HCT116 (cell line): Measurements from ENCODE around the gene KLHDC9. TPM values are rescaled to one million over a fixed set of nuclear protein-coding genes. Genes with fewer than 3 reads are reported as not detected.

Source experiments
- ATAC-seq: fragments of 200-7000 bp; cut with Tn5 transposase; 2 replicates; pipeline ENCODE4 v1.9.1; 2020; ENCODE audit warnings: mild to moderate bottlenecking, moderate library complexity
- BruUV-seq: library from RNA; stranded (reverse); fragments of 400-500 nt; replicated peaks from 2 replicates; lab custom pipeline; 2021; lab: Mats Ljungman, UMichigan
- CTCF ChIA-PET: fragments of 300-600 bp; sonication (Branson Sonifier 250); formaldehyde crosslinking; loops from one replicate; lab custom pipeline; 2021; ENCODE audit warnings: antibody characterized with exemption; lab: Charles Lee
- POLR2A ChIA-PET: fragments of 300-600, 350-600 bp; sonication (Branson Sonifier 250); formaldehyde crosslinking; loops from one replicate; lab custom pipeline; 2021; ENCODE audit warnings: antibody characterized with exemption; lab: Charles Lee
- RAD21 ChIA-PET, 2 experiments: fragments of 300-600 bp; sonication (Branson Sonifier 250); formaldehyde crosslinking; loops; one replicate each; lab custom pipeline; 2023; ENCODE audit warnings: low total read pairs in 2 of 2; ENCODE audit not compliant: uncharacterized antibody in 2 of 2, unreplicated experiment in 2 of 2, low non-redundant PET in 1 of 2; lab: Charles Lee
- DNase-seq: peaks from one replicate; pipeline ENCODE4 v3.0.0-alpha.2; 2010; ENCODE audit warnings: low read depth, low spot score
- H2AFZ ChIP-seq: fragments of 200-600 bp; shearing (Covaris generic), sonication (generic); 2 replicates; pipeline ENCODE4 v1.6.1; 2017; ENCODE audit warnings: low read depth, mixed run types, mixed read lengths, antibody characterized with exemption, low read length; ENCODE audit not compliant: poor library complexity, severe bottlenecking
- H3K27ac ChIP-seq: 2 replicates; pipeline ENCODE4 v1.5.1; 2012; ENCODE audit warnings: low read depth, low read length
- H3K27me3 ChIP-seq: fragments of 200-600 bp; sonication (generic); 2 replicates; pipeline ENCODE4 v1.6.1; 2016; ENCODE audit warnings: mixed run types, low read length, mixed read lengths; ENCODE audit not compliant: insufficient read depth
- H3K36me3 ChIP-seq, 2 experiments: fragments of 200-500 bp in 1 of 2; fragments of 200-600 bp in 1 of 2; sonication (Bioruptor generic) in 1 of 2; sonication (generic) in 1 of 2; 2 replicates each; pipeline versions ENCODE4 v1.5.1 to v1.6.1; 2014 to 2016; ENCODE audit warnings: low read length in 2 of 2, inconsistent platforms in 1 of 2, mixed read lengths in 1 of 2, mixed run types in 1 of 2; ENCODE audit not compliant: insufficient read depth in 2 of 2, control insufficient read depth in 1 of 2
- H3K4me1 ChIP-seq, 2 experiments: fragments of 200-600 bp in 1 of 2; sonication (generic) in 1 of 2; 2 replicates each; pipeline versions ENCODE4 v1.5.1 to v1.6.1; 2012 to 2017; ENCODE audit warnings: low read length in 2 of 2, inconsistent platforms in 1 of 2, mild to moderate bottlenecking in 1 of 2, mixed read lengths in 1 of 2, mixed run types in 1 of 2, moderate library complexity in 1 of 2; ENCODE audit not compliant: insufficient read depth in 2 of 2, control insufficient read depth in 1 of 2
- H3K4me2 ChIP-seq: fragments of 200-600 bp; sonication (generic); 2 replicates; pipeline ENCODE4 v1.6.1; 2017; ENCODE audit warnings: mixed run types, low read length, mixed read lengths
- H3K4me3 ChIP-seq, 2 experiments: fragments of 200-600 bp in 1 of 2; sonication (generic) in 1 of 2; replicated peaks in 1 of 2; 2 replicates each; pipeline ENCODE4 v1.5.1; 2011 to 2016; ENCODE audit warnings: low read length in 2 of 2, control low read depth in 1 of 2, low read depth in 1 of 2, mild to moderate bottlenecking in 1 of 2, mixed read lengths in 1 of 2, mixed run types in 1 of 2
- H3K79me2 ChIP-seq: fragments of 200-600 bp; sonication (generic); 2 replicates; pipeline ENCODE4 v1.6.1; 2017; ENCODE audit warnings: mild to moderate bottlenecking, mixed run types, low read length, moderate library complexity, mixed read lengths; ENCODE audit not compliant: insufficient read depth
- H3K9ac ChIP-seq: fragments of 200-600 bp; sonication (generic); 2 replicates; pipeline ENCODE4 v1.6.1; 2016; ENCODE audit warnings: low read length, mixed read lengths
- H3K9me2 ChIP-seq: fragments of 200-600 bp; sonication (generic), shearing (Covaris generic); 2 replicates; pipeline ENCODE4 v1.6.1; 2017; ENCODE audit warnings: mixed run types, mild to moderate bottlenecking, moderate library complexity; ENCODE audit not compliant: insufficient read depth
- H3K9me3 ChIP-seq, 2 experiments: fragments of 200-500 bp in 1 of 2; fragments of 200-600 bp in 1 of 2; sonication (Bioruptor generic) in 1 of 2; sonication (generic) in 1 of 2; 2 replicates each; pipeline ENCODE4 v1.6.1; 2014 to 2017; ENCODE audit warnings: low read length in 2 of 2, mixed read lengths in 2 of 2, inconsistent platforms in 1 of 2, low read depth in 1 of 2, mild to moderate bottlenecking in 1 of 2, mixed run types in 1 of 2, moderate library complexity in 1 of 2; ENCODE audit not compliant: control insufficient read depth in 1 of 2, insufficient read depth in 1 of 2
- H4K20me1 ChIP-seq: fragments of 200-600 bp; sonication (generic), shearing (Covaris generic); 2 replicates; pipeline ENCODE4 v1.6.1; 2017; ENCODE audit warnings: mixed run types, mild to moderate bottlenecking, moderate library complexity; ENCODE audit not compliant: insufficient read depth
- ATF3 ChIP-seq: IDR thresholded peaks from 2 replicates; pipeline ENCODE4 v1.6.1; 2012
- CBX3 ChIP-seq: IDR thresholded peaks from 2 replicates; pipeline ENCODE4 v1.6.1; 2012; ENCODE audit warnings: low read depth
- CTCF ChIP-seq, 3 experiments: fragments of 200-600 bp in 1 of 3; sonication (generic) in 1 of 3; IDR thresholded peaks in 2 of 3; conservative IDR thresholded peaks in 1 of 3; 2 replicates each; pipeline ENCODE4 v1.5.1; 2012 to 2017; ENCODE audit warnings: low read depth in 2 of 3, low read length in 2 of 3, antibody characterized with exemption in 1 of 3, borderline replicate concordance in 1 of 3, control low read depth in 1 of 3, mild to moderate bottlenecking in 1 of 3, mixed read lengths in 1 of 3, mixed run types in 1 of 3, moderate library complexity in 1 of 3; ENCODE audit not compliant: insufficient read depth in 1 of 3
- FOSL1 ChIP-seq: IDR thresholded peaks from 2 replicates; pipeline ENCODE4 v1.6.1; 2012; ENCODE audit warnings: low read depth
- JUND ChIP-seq: IDR thresholded peaks from 2 replicates; pipeline ENCODE4 v1.6.1; 2012
- MAX ChIP-seq: IDR thresholded peaks from 2 replicates; pipeline ENCODE4 v1.6.1; 2012
- POLR2A ChIP-seq: IDR thresholded peaks from 2 replicates; pipeline ENCODE4 v1.7.0; 2011; ENCODE audit warnings: borderline replicate concordance; ENCODE audit not compliant: insufficient read depth, insufficient read length; ENCODE audit errors: extremely low read depth
- SIN3A ChIP-seq: IDR thresholded peaks from 2 replicates; pipeline ENCODE4 v1.6.1; 2012; ENCODE audit warnings: low read depth
- SP1 ChIP-seq: IDR thresholded peaks from 2 replicates; pipeline ENCODE4 v1.6.1; 2012; ENCODE audit warnings: low read depth
- SRF ChIP-seq: IDR thresholded peaks from 2 replicates; pipeline ENCODE4 v1.6.1; 2012; ENCODE audit warnings: low read depth
- TCF7L2 ChIP-seq: IDR thresholded peaks from 2 replicates; pipeline ENCODE4 v1.7.0; 2011; ENCODE audit warnings: borderline replicate concordance, inconsistent platforms; ENCODE audit not compliant: insufficient read depth, insufficient read length; ENCODE audit errors: extremely low read depth
- ZBTB33 ChIP-seq: IDR thresholded peaks from 2 replicates; pipeline ENCODE4 v1.6.1; 2011; ENCODE audit warnings: mild to moderate bottlenecking, low read length, moderate library complexity; ENCODE audit not compliant: insufficient replicate concordance; ENCODE audit errors: extremely low read depth
- ZNF274 ChIP-seq: fragments of 200-500 bp; sonication (Bioruptor generic); IDR thresholded peaks from 2 replicates; pipeline ENCODE4 v1.6.1; 2014; ENCODE audit warnings: mild to moderate bottlenecking, low read depth, low read length, inconsistent platforms
- intact Hi-C: fragments of 100-400 bp; cut with micrococcal nuclease; formaldehyde crosslinking; loops from 2 replicates; pipeline ENCODE4 v1.10.0; 2022
- total RNA-seq: library from RNA; stranded (reverse); gene quantifications from one replicate; pipeline ENCODE4 v1.2.1, GENCODE V29; 2021; ENCODE audit not compliant: unreplicated experiment

The KLHDC9 gene
- total RNA-seq, 1 experiment from 2014 or later = 1.4 TPM

- Histone ChIP-seq H3K9ac (no peak overlapping the region), H2AFZ (no peak overlapping the region), H3K4me1 (peaks cover 10 to 21% of the 10 kb centered on the region in 2 experiments), H3K36me3 (peaks cover 17 to 55% of the 10 kb centered on the region in 2 experiments), H3K27ac (no peak overlapping the region), H3K4me3 (no peak overlapping the region), H3K4me2 (no peak overlapping the region), H3K9me3 (no peaks in the 10 kb centered on the region), H3K79me2 (peaks cover 47% of the 10 kb centered on the region), H4K20me1 (no peaks in the 10 kb centered on the region), H3K27me3 (no peaks in the 10 kb centered on the region), H3K9me2 (no peaks in the 10 kb centered on the region)
- ATAC-seq (no peak), DNase-seq (no peak)
- intact Hi-C loops = no loop called here
- TF ChIP-seq ZNF274 (no peak), JUND (no peak), SRF (no peak)
- RAD21 ChIA-PET = no interaction called here
- CTCF ChIA-PET = no interaction called here
- POLR2A ChIA-PET = no interaction called here
- BruUV-seq = no TSS peak
These were observed 24.8 kb downstream of the KLHDC9 start for GRCh38 chr1:161122967-161123366.

GRCh38 chr1:161127649-161128048, 29.5 kb downstream of the KLHDC9 start:
- BruUV-seq = no TSS peak
- H3K4me1 ChIP-seq = peaks cover 3 to 11% of the 10 kb centered on the region in 2 experiments; a peak in 3 of 4 replicates
- no peak overlapping the region for H2AFZ ChIP-seq
- H3K27ac ChIP-seq = no peak overlapping the region
- no peaks in the 10 kb centered on the region for H3K9me2 ChIP-seq
- no peak for ATAC-seq
- no peaks in the 10 kb centered on the region for H3K9me3 ChIP-seq
- no peak overlapping the region for H3K4me3 ChIP-seq
- H3K79me2 ChIP-seq = peaks cover 57% of the 10 kb centered on the region
- H3K4me2 ChIP-seq = no peak overlapping the region
- ChIA-PET POLR2A (interaction anchor here (1.0 to 1.7 kb wide), 3 partner anchors 10 to 38 kb away, joined by 3 to 5 read pairs (median 3); partner anchors contain the start of genes NIT1 and PFDN2), CTCF (no interaction called here), RAD21 (no interaction called here)
- H4K20me1 ChIP-seq = no peaks in the 10 kb centered on the region
- peaks cover 17 to 43% of the 10 kb centered on the region in 2 experiments; a peak in 3 of 4 replicates for H3K36me3 ChIP-seq
- no peak overlapping the region for H3K9ac ChIP-seq
- no peak for DNase-seq
- no peaks in the 10 kb centered on the region for H3K27me3 ChIP-seq
- intact Hi-C loops = no loop called here
- TF ChIP-seq ZBTB33 (no peak), ZNF274 (no peak), CBX3 (no peak), POLR2A (no peak), ATF3 (no peak), MAX (no peak), TCF7L2 (no peak), SIN3A (no peak), CTCF (IDR thresholded peaks at IDR 0.05 in 2 of 3, conservative IDR thresholded peaks at IDR 0.05 in 1 of 3; ENCODE audit: borderline replicate concordance in 1 of 3, insufficient read depth in 1 of 3, low read depth in 2 of 3, low read length in 2 of 3) (no peak), FOSL1 (no peak), SP1 (no peak)
